Fibroblast of pulmonary artery (primary cell): Measurements from ENCODE around the gene TM4SF20.

Source experiments
- DNase-seq: peaks from one replicate; pipeline ENCODE4 v3.0.0-alpha.2; 2010; ENCODE audit warnings: low read depth
- H3K4me3 ChIP-seq: replicated peaks from 2 replicates; pipeline ENCODE4 v1.5.1; 2011; ENCODE audit warnings: low read depth, mild to moderate bottlenecking, control low read depth, low read length, moderate library complexity
- CTCF ChIP-seq: IDR thresholded peaks from 2 replicates; pipeline ENCODE4 v1.5.1; 2011; ENCODE audit warnings: mild to moderate bottlenecking, control low read depth, low read length, inconsistent platforms; ENCODE audit errors: missing control alignments

The TM4SF20 gene

GRCh38 chr2:227322530-227323205 is 56.4 kb downstream of the TM4SF20 start:
- H3K4me3 ChIP-seq: no peak overlapping the region
- no peak for TF ChIP-seq CTCF
- no peak for DNase-seq

GRCh38 chr2:227320305-227321094 is 58.6 kb downstream of the TM4SF20 start:
- H3K4me3 ChIP-seq: no peak overlapping the region
- TF ChIP-seq CTCF: no peak
- no peak for DNase-seq

GRCh38 chr2:227317834-227318233 is 61.3 kb downstream of the TM4SF20 start:
- no peak overlapping the region for H3K4me3 ChIP-seq
- DNase-seq: no peak
- no peak for TF ChIP-seq CTCF

GRCh38 chr2:227313310-227313709 is 65.8 kb downstream of the TM4SF20 start:
- TF ChIP-seq CTCF: no peak
- H3K4me3 ChIP-seq: no peak overlapping the region
- no peak for DNase-seq

- H3K4me3 ChIP-seq: no peak overlapping the region
- no peak for TF ChIP-seq CTCF
- no peak for DNase-seq
These were observed 66.5 kb downstream of the TM4SF20 start for GRCh38 chr2:227312579-227312978.
